HepG2 (cell line): Measurements from ENCODE around the gene UBB. TPM values are rescaled to one million over a fixed set of nuclear protein-coding genes. Genes with fewer than 3 reads are reported as not detected.

ENCODE experiments used
- ATAC-seq: fragments of 200-7000 bp; cut with Tn5 transposase; 3 replicates; pipeline ENCODE4 v1.9.1; 2020; ENCODE audit warnings: mild to moderate bottlenecking, moderate library complexity
- BruUV-seq: library from RNA; stranded (reverse); fragments of 400-500 nt; replicated peaks from 2 replicates; lab custom pipeline; 2021; lab: Mats Ljungman, UMichigan
- CTCF ChIA-PET: fragments of 300-600 bp; formaldehyde crosslinking; extraction: SDS; loops from one replicate; lab custom pipeline; 2021; ENCODE audit warnings: low total read pairs, inconsistent platforms, low intra/inter-chr PET ratio; lab: Yijun Ruan, JAX
- POLR2A ChIA-PET: fragments of 350-600 bp; sonication (Branson Sonifier 250); formaldehyde crosslinking; loops from one replicate; lab custom pipeline; 2020; ENCODE audit warnings: antibody characterized with exemption, inconsistent platforms; lab: Yijun Ruan, JAX
- DNase-seq: peaks from one replicate; pipeline ENCODE4 v3.0.0-alpha.2; 2015; ENCODE audit warnings: low spot score
- FAIRE-seq: peaks from 3 replicates; lab custom pipeline; 2011; peaks lifted over from hg19 to GRCh38; lab: Jason Lieb, UNC
- H2AFZ ChIP-seq: one replicate; pipeline ENCODE4 v1.6.1; 2011; ENCODE audit warnings: low read length, inconsistent platforms
- H3K27ac ChIP-seq: fragments of 300-600 bp; 3 replicates; pipeline ENCODE4 v1.8.0; 2011; ENCODE audit warnings: mixed run types, mild to moderate bottlenecking, mixed read lengths, low read length, inconsistent platforms; ENCODE audit not compliant: insufficient read depth; ENCODE audit errors: extremely low read length
- H3K27me3 ChIP-seq, 2 experiments: fragments of 200-600 bp in 1 of 2; 2 replicates in 1 of 2; 3 replicates in 1 of 2; pipeline versions ENCODE4 v1.6.0 to v1.8.0; 2011; ENCODE audit warnings: low read length in 2 of 2, mild to moderate bottlenecking in 2 of 2, moderate library complexity in 2 of 2, inconsistent platforms in 1 of 2; ENCODE audit not compliant: insufficient read depth in 2 of 2, control insufficient read depth in 1 of 2
- H3K36me3 ChIP-seq, 2 experiments: fragments of 200-600 bp in 1 of 2; replicated peaks in 1 of 2; 2 replicates in 1 of 2; 3 replicates in 1 of 2; pipeline versions ENCODE4 v1.5.1 to v1.8.0; 2011; ENCODE audit warnings: low read length in 2 of 2, inconsistent platforms in 1 of 2; ENCODE audit not compliant: insufficient read depth in 2 of 2, control insufficient read depth in 1 of 2
- H3K4me1 ChIP-seq: 2 replicates; pipeline ENCODE4 v1.5.1; 2012; ENCODE audit warnings: low read length, inconsistent platforms; ENCODE audit not compliant: insufficient read depth
- H3K4me2 ChIP-seq: 2 replicates; pipeline ENCODE4 v1.6.0; 2011; ENCODE audit warnings: low read depth, low read length, inconsistent platforms
- H3K4me3 ChIP-seq, 3 experiments: fragments of 200-600 bp in 1 of 3; sonication (generic), shearing (Covaris generic) in 1 of 3; replicated peaks in 1 of 3; 2 replicates each; pipeline ENCODE4 v1.5.1; 2011 to 2016; ENCODE audit warnings: low read length in 3 of 3, inconsistent platforms in 2 of 3, low read depth in 2 of 3, mild to moderate bottlenecking in 2 of 3, control low read depth in 1 of 3, mixed read lengths in 1 of 3; ENCODE audit not compliant: insufficient read depth in 1 of 3
- H3K79me2 ChIP-seq: one replicate; pipeline ENCODE4 v1.6.1; 2011; ENCODE audit warnings: low read length, inconsistent platforms; ENCODE audit not compliant: insufficient read depth
- H3K9ac ChIP-seq: 2 replicates; pipeline ENCODE4 v1.6.0; 2011; ENCODE audit warnings: mild to moderate bottlenecking, low read depth, low read length, inconsistent platforms; ENCODE audit not compliant: insufficient read depth
- H3K9me3 ChIP-seq: 2 replicates; pipeline ENCODE4 v1.5.1; 2012; ENCODE audit warnings: mild to moderate bottlenecking, low read length
- H4K20me1 ChIP-seq: 2 replicates; pipeline ENCODE4 v1.6.0; 2011; ENCODE audit warnings: inconsistent platforms, mild to moderate bottlenecking, low read length, moderate library complexity; ENCODE audit not compliant: insufficient read depth
- HNF4G ChIP-seq, 2 experiments: sonication (generic) in 1 of 2; formaldehyde crosslinking in 1 of 2; IDR thresholded peaks; 2 replicates each; pipeline versions ENCODE4 v1.4.0 to v1.6.1; 2011 to 2020; ENCODE audit warnings: borderline replicate concordance in 2 of 2, low read depth in 2 of 2, mild to moderate bottlenecking in 2 of 2, low read length in 1 of 2, missing genetic modification reagents in 1 of 2, moderate library complexity in 1 of 2
- HOXA3 ChIP-seq: sonication (generic); formaldehyde crosslinking; IDR thresholded peaks from 2 replicates; pipeline ENCODE4 v1.5.0; 2020; ENCODE audit warnings: missing genetic modification reagents
- KDM2A ChIP-seq: sonication (generic); formaldehyde crosslinking; IDR thresholded peaks from 2 replicates; pipeline ENCODE4 v1.4.0; 2020; ENCODE audit warnings: low read depth, missing genetic modification reagents, borderline replicate concordance
- RBM39 ChIP-seq: fragments of 200-400 bp; formaldehyde crosslinking; IDR thresholded peaks from one replicate; pipeline ENCODE4 v1.6.1; 2018; ENCODE audit warnings: antibody characterized with exemption, mild to moderate bottlenecking, low read depth, low read length; ENCODE audit not compliant: poor library complexity, severe bottlenecking
- ZBTB3 ChIP-seq: sonication (generic); formaldehyde crosslinking; IDR thresholded peaks from 2 replicates; pipeline ENCODE4 v1.4.0; 2020; ENCODE audit warnings: low read depth, mild to moderate bottlenecking, moderate library complexity, missing genetic modification reagents, borderline replicate concordance
- ZNF33B ChIP-seq: sonication (generic); formaldehyde crosslinking; IDR thresholded peaks from 2 replicates; pipeline ENCODE4 v1.5.1; 2020; ENCODE audit warnings: mild to moderate bottlenecking, missing genetic modification reagents
- ZNF879 ChIP-seq: sonication (generic); formaldehyde crosslinking; IDR thresholded peaks from 2 replicates; pipeline ENCODE4 v1.8.1; 2023; ENCODE audit warnings: missing genetic modification reagents
- ZSCAN29 ChIP-seq: sonication (generic); formaldehyde crosslinking; conservative IDR thresholded peaks from 2 replicates; pipeline ENCODE4 v1.4.0; 2020; ENCODE audit warnings: mild to moderate bottlenecking, missing genetic modification reagents
- WGBS: methylation state at CpG from one replicate; pipeline ENCODE4 v1.1.6; 2017; ENCODE audit warnings: low lambda C conversion rate; 5-methylcytosine and 5-hydroxymethylcytosine counted together
- in situ Hi-C: cut with HindIII; loops from 2 replicates; pipeline ENCODE4 v1.10.0; 2017; ENCODE audit warnings: low pct_unique_long_range_greater_than_20kb; ENCODE audit not compliant: extremely low pct_ligation_motif_present
- intact Hi-C: fragments of 100-400 bp; cut with micrococcal nuclease; formaldehyde crosslinking; loops from one replicate; pipeline ENCODE4 v1.10.0; 2022; ENCODE audit not compliant: unreplicated experiment
- polyA plus RNA-seq, 8 experiments: library from polyadenylated mRNA; depleted of rRNA in 3 of 8; stranded (reverse) in 7 of 8; unstranded in 1 of 8; fragments of >200 nt; fragmentation: Illumina TruSeq in 4 of 8; extraction: Trizol in 4 of 8; gene quantifications; 2 replicates each; pipeline versions ENCODE4 v1.2.1 to v1.2.3, GENCODE V29; 2011 to 2016; ENCODE audit warnings: low read depth in 4 of 8, missing spikeins in 1 of 8, mixed read lengths in 1 of 8; ENCODE audit not compliant: insufficient read depth in 1 of 8
- total RNA-seq, 5 experiments: library from RNA; depleted of rRNA; stranded (reverse); fragments of >200 nt; fragmentation: Illumina TruSeq; extraction: Trizol; gene quantifications; 2 replicates each; pipeline ENCODE4 v1.2.3, GENCODE V29; 2016; ENCODE audit warnings: low read depth in 1 of 5
- TF ChIP-seq, protein P1 (sequence below): IDR thresholded peaks from 2 replicates; pipeline ENCODE4 v1.6.1; 2016; ENCODE audit warnings: low read depth, control low read depth
- TF ChIP-seq, protein P2 (sequence below): sonication (generic); formaldehyde crosslinking; IDR thresholded peaks from 2 replicates; pipeline ENCODE4 v1.5.0; 2020; ENCODE audit warnings: mild to moderate bottlenecking, missing genetic modification reagents
- TF ChIP-seq, protein P3 (sequence below): sonication (generic); formaldehyde crosslinking; IDR thresholded peaks from 2 replicates; pipeline ENCODE4 v1.8.1; 2023; ENCODE audit warnings: missing genetic modification reagents, inconsistent platforms, borderline replicate concordance
- TF ChIP-seq, protein P4 (sequence below): sonication (generic); formaldehyde crosslinking; IDR thresholded peaks from 2 replicates; pipeline ENCODE4 v1.4.0; 2020; ENCODE audit warnings: mild to moderate bottlenecking, missing genetic modification reagents, borderline replicate concordance
- TF ChIP-seq, protein P5 (sequence below): IDR thresholded peaks from 2 replicates; pipeline ENCODE4 v1.6.1; 2018; ENCODE audit warnings: missing genetic modification reagents, mild to moderate bottlenecking, missing compliant biosample characterization

UBB gene
- total and polyA plus RNA-seq, 2 of the 13 experiments (the other 11 are each of a cell fraction or from before 2014, with no cell fraction given): 1,130 to 2,066 TPM

DNA sequence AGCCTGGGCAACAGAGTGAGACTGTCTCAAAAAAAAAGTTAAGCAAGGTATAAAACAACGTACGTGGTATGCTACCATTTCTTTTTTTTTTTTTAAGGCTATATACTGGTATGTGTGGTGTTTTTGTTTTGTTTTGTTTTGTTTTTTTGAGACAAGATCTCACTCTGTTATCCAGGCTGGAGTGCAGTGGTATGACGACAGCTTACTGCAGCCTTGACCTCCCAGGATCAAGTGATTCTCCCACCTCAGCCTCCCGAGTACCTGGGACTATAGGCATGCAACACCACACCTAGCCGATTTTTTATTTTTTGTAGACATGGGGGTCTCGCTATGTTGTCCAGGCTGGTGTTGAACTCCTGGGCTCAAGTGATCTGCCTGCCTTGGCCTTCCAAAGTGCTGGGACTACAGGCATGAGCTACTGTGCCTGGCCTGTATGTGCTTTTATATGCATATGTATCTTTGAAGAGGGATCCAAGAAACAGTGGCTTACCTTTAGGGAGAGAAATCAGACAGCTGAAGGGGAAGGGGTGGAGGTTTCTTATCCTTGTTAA, 34.1 kb upstream of the UBB start:
- Histone ChIP-seq H3K27ac (no peak overlapping the region), H2AFZ (no peak overlapping the region), H3K27me3 (no peaks in the 10 kb centered on the region), H3K79me2 (peaks cover 26% of the 10 kb centered on the region), H3K36me3 (peaks cover 21 to 45% of the 10 kb centered on the region in 2 experiments), H3K9ac (no peak overlapping the region), H3K4me3 (no peak overlapping the region), H4K20me1 (peaks cover 11% of the 10 kb centered on the region), H3K9me3 (no peaks in the 10 kb centered on the region), H3K4me2 (no peak overlapping the region), H3K4me1 (peaks cover 29% of the 10 kb centered on the region)
- POLR2A ChIA-PET: interaction anchor here (1.5 to 7.3 kb wide), 2 partner anchors 44 to 59 kb away, joined by 4 to 68 read pairs; no protein-coding TSS in a partner anchor
- no peak for FAIRE-seq
- intact Hi-C loops: no loop called here
- ATAC-seq: no peak
- in situ Hi-C loops: no loop called here
- 95% methylated on average over 6 of the region's 6 CpGs for WGBS
- no peak for DNase-seq
- no TSS peak for BruUV-seq
- CTCF ChIA-PET: no interaction called here
- no peak for TF ChIP-seq ZSCAN29
- TF ChIP-seq ZNF33B (CRISPR knock-in tag): no peak
- TF ChIP-seq, protein P1, sequence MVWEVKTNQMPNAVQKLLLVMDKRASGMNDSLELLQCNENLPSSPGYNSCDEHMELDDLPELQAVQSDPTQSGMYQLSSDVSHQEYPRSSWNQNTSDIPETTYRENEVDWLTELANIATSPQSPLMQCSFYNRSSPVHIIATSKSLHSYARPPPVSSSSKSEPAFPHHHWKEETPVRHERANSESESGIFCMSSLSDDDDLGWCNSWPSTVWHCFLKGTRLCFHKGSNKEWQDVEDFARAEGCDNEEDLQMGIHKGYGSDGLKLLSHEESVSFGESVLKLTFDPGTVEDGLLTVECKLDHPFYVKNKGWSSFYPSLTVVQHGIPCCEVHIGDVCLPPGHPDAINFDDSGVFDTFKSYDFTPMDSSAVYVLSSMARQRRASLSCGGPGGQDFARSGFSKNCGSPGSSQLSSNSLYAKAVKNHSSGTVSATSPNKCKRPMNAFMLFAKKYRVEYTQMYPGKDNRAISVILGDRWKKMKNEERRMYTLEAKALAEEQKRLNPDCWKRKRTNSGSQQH (CRISPR knock-in tag): no peak
- TF ChIP-seq, protein P2, sequence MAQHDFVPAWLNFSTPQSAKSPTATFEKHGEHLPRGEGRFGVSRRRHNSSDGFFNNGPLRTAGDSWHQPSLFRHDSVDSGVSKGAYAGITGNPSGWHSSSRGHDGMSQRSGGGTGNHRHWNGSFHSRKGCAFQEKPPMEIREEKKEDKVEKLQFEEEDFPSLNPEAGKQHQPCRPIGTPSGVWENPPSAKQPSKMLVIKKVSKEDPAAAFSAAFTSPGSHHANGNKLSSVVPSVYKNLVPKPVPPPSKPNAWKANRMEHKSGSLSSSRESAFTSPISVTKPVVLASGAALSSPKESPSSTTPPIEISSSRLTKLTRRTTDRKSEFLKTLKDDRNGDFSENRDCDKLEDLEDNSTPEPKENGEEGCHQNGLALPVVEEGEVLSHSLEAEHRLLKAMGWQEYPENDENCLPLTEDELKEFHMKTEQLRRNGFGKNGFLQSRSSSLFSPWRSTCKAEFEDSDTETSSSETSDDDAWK (CRISPR knock-in tag): no peak
- no peak for TF ChIP-seq KDM2A
- TF ChIP-seq, protein P3, sequence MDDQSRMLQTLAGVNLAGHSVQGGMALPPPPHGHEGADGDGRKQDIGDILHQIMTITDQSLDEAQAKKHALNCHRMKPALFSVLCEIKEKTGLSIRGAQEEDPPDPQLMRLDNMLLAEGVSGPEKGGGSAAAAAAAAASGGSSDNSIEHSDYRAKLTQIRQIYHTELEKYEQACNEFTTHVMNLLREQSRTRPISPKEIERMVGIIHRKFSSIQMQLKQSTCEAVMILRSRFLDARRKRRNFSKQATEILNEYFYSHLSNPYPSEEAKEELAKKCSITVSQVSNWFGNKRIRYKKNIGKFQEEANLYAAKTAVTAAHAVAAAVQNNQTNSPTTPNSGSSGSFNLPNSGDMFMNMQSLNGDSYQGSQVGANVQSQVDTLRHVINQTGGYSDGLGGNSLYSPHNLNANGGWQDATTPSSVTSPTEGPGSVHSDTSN (CRISPR knock-in tag): no peak
- TF ChIP-seq, protein P4, sequence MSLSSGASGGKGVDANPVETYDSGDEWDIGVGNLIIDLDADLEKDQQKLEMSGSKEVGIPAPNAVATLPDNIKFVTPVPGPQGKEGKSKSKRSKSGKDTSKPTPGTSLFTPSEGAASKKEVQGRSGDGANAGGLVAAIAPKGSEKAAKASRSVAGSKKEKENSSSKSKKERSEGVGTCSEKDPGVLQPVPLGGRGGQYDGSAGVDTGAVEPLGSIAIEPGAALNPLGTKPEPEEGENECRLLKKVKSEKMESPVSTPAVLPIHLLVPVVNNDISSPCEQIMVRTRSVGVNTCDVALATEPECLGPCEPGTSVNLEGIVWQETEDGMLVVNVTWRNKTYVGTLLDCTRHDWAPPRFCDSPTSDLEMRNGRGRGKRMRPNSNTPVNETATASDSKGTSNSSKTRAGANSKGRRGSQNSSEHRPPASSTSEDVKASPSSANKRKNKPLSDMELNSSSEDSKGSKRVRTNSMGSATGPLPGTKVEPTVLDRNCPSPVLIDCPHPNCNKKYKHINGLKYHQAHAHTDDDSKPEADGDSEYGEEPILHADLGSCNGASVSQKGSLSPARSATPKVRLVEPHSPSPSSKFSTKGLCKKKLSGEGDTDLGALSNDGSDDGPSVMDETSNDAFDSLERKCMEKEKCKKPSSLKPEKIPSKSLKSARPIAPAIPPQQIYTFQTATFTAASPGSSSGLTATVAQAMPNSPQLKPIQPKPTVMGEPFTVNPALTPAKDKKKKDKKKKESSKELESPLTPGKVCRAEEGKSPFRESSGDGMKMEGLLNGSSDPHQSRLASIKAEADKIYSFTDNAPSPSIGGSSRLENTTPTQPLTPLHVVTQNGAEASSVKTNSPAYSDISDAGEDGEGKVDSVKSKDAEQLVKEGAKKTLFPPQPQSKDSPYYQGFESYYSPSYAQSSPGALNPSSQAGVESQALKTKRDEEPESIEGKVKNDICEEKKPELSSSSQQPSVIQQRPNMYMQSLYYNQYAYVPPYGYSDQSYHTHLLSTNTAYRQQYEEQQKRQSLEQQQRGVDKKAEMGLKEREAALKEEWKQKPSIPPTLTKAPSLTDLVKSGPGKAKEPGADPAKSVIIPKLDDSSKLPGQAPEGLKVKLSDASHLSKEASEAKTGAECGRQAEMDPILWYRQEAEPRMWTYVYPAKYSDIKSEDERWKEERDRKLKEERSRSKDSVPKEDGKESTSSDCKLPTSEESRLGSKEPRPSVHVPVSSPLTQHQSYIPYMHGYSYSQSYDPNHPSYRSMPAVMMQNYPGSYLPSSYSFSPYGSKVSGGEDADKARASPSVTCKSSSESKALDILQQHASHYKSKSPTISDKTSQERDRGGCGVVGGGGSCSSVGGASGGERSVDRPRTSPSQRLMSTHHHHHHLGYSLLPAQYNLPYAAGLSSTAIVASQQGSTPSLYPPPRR: no peak
- TF ChIP-seq RBM39: no peak
- TF ChIP-seq, protein P5, sequence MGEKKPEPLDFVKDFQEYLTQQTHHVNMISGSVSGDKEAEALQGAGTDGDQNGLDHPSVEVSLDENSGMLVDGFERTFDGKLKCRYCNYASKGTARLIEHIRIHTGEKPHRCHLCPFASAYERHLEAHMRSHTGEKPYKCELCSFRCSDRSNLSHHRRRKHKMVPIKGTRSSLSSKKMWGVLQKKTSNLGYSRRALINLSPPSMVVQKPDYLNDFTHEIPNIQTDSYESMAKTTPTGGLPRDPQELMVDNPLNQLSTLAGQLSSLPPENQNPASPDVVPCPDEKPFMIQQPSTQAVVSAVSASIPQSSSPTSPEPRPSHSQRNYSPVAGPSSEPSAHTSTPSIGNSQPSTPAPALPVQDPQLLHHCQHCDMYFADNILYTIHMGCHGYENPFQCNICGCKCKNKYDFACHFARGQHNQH (CRISPR knock-in tag): no peak
- TF ChIP-seq HOXA3 (CRISPR knock-in tag): no peak
- no peak for TF ChIP-seq HNF4G (IDR thresholded peaks at IDR 0.05; ENCODE audit: borderline replicate concordance, low read depth, low read length)
- no peak for TF ChIP-seq HNF4G (CRISPR knock-in tag; IDR thresholded peaks at IDR 0.05; ENCODE audit: borderline replicate concordance, low read depth)
- TF ChIP-seq ZNF879 (CRISPR knock-in tag): no peak
- TF ChIP-seq ZBTB3: no peak
